Measurements from ENCODE around the gene SPATA31E1. TPM values are rescaled to one million over a fixed set of nuclear protein-coding genes. Genes with fewer than 3 reads are reported as not detected.
"Not testable (repeated sequence)": the region's sequence is repeated elsewhere in the genome, so short reads cannot be mapped to it uniquely, and the experiment has no call there.

The SPATA31E1 gene
- total and polyA plus RNA-seq, 9 donors = not detected

GRCh38 chr9:87891754-87892153 is 9.1 kb downstream of the SPATA31E1 start:
- 100% methylated on average over 2 of the region's 6 CpGs for WGBS (ENCODE audit: insufficient coverage)
- no peaks in the 10 kb centered on the region for H3K4me1 ChIP-seq (ENCODE audit: control insufficient read depth, insufficient read depth, low read length)

DNA sequence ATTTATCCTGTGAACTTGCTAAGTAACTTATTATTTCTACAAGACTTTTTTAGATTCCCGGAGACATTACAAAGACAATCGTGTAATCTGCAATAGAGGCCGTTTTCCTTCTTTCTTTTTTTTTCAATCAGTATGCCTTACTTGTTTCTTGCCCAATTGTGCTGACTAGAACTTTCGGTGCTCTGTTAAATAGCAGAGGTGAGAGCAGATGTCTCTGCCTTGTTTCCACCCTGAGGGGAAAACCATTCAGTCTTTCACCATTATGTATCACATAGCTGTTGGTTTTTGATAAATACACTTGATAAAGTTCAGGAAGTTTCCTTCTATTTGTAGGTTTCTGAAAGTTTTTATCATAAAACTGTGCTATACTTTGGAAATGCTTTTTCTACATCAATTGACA is 10.3 kb downstream of the SPATA31E1 start:
- no peaks in the 10 kb centered on the region for H3K4me1 ChIP-seq (ENCODE audit: control insufficient read depth, insufficient read depth, low read length)
- no CpG with 5 or more reads among the region's 4 CpGs for WGBS (ENCODE audit: insufficient coverage)

More at GRCh38 chr9:87891754-87892153, 9.1 kb downstream of the SPATA31E1 start:
- Histone ChIP-seq H3K9me3 (replicated peaks; ENCODE audit: control insufficient read depth, low read depth, low read length) (no peaks in the 10 kb centered on the region), H3K36me3 (ENCODE audit: control insufficient read depth, insufficient read depth, low read length) (no peaks in the 10 kb centered on the region), H3K27ac (ENCODE audit: low read length) (no peak overlapping the region), H3K27me3 (ENCODE audit: control insufficient read depth, insufficient read depth, low read length) (no peaks in the 10 kb centered on the region), H3K4me3 (ENCODE audit: low read length) (no peak overlapping the region)
- DNase-seq = no peak

DNA sequence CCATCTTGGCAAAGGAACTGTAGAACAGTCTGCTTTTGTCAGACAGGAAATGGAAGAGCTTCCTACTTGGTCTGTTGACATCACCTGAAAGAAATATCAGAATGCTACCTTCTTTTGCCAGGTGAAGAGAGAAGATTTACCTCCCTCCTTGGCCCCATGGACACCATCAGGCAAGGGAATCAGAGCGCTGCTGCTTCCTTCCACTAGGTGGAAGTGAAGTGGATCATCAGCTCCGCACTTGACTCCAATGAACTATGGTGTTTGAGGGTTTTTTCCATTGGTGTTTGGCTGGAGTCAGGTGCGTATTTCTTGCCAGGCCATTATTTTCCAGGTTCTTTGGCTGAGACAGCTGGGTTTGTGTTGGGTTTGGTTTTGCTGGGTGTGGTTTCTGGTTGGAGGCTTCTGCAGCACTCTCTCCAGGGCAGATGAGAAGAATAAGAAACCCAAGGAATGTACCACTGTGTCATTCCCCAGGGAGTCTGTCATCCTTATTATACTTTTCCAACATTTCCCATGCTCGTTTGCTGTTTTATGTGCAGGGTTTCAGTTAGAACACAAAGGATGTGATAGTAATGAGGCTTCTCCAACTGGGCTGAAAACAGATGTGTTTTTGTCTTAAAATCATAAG is 12.4 kb downstream of the SPATA31E1 start:
- DNase-seq = no peak
- H3K27ac ChIP-seq (ENCODE audit: low read length) = no peak overlapping the region
- 100% methylated on average over 2 of the region's 4 CpGs for WGBS (ENCODE audit: insufficient coverage)
- H3K4me1 ChIP-seq (ENCODE audit: control insufficient read depth, insufficient read depth, low read length) = no peaks in the 10 kb centered on the region
- no peaks in the 10 kb centered on the region for H3K36me3 ChIP-seq (ENCODE audit: control insufficient read depth, insufficient read depth, low read length)
- no peak overlapping the region for H3K4me3 ChIP-seq (ENCODE audit: low read length)
- no peaks in the 10 kb centered on the region for H3K9me3 ChIP-seq (replicated peaks; ENCODE audit: control insufficient read depth, low read depth, low read length)
- no peaks in the 10 kb centered on the region for H3K27me3 ChIP-seq (ENCODE audit: control insufficient read depth, insufficient read depth, low read length)

More for the DNA sequence above, 10.3 kb downstream of the SPATA31E1 start:
- Histone ChIP-seq H3K36me3 (ENCODE audit: control insufficient read depth, insufficient read depth, low read length) (no peaks in the 10 kb centered on the region), H3K4me3 (ENCODE audit: low read length) (no peak overlapping the region), H3K27ac (ENCODE audit: low read length) (no peak overlapping the region), H3K27me3 (ENCODE audit: control insufficient read depth, insufficient read depth, low read length) (no peaks in the 10 kb centered on the region), H3K9me3 (replicated peaks; ENCODE audit: control insufficient read depth, low read depth, low read length) (no peaks in the 10 kb centered on the region)
- no peak for DNase-seq

DNA sequence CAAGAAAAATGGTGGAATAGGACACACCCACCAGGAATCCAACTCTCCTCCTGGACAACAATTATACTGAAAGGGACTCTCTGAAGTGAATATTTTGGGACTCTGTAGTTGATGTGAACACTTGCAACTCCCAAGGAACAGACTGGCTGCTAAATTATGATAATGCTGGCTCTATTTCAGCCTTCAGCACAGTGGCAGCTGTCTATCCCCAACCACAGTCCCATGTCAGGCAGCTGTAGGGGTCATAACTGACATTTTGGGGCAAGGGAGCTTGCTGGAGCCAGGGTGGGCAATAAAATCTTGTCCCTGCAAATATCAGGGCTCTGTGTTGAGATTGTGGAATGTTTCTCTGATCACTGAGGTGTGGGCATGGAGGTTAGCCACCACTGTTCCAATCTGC is 14.2 kb downstream of the SPATA31E1 start:
- Histone ChIP-seq H3K27me3 (ENCODE audit: control insufficient read depth, insufficient read depth, low read length) (no peaks in the 10 kb centered on the region), H3K36me3 (ENCODE audit: control insufficient read depth, insufficient read depth, low read length) (no peaks in the 10 kb centered on the region), H3K4me1 (ENCODE audit: control insufficient read depth, insufficient read depth, low read length) (no peaks in the 10 kb centered on the region), H3K27ac (ENCODE audit: low read length) (no peak overlapping the region), H3K4me3 (ENCODE audit: low read length) (no peak overlapping the region), H3K9me3 (replicated peaks; ENCODE audit: control insufficient read depth, low read depth, low read length) (peaks cover under 1% of the 10 kb centered on the region)
- no peak for DNase-seq

DNA sequence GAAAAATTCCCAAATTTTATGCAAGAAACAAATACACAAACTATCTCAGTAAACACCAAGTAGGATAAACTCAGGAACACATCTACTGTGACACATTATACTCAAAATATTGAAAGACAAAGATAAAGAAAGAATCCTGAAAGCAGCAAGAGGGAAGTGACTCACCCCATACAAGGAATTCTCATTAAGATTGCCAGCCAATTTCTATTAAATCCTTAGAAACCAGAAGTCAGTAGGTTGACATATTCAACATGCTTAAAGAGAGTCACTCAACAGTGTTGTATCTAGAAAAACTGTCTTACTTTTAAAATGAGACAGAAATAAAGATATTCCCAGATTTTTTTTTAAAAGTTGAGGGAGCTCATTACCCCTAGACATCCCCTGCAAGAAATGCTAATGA is 15.5 kb downstream of the SPATA31E1 start:
- no peak overlapping the region for H3K4me3 ChIP-seq (ENCODE audit: low read length)
- H3K9me3 ChIP-seq (replicated peaks; ENCODE audit: control insufficient read depth, low read depth, low read length) = peaks cover 6% of the 10 kb centered on the region
- H3K27ac ChIP-seq (ENCODE audit: low read length) = no peak overlapping the region
- no peaks in the 10 kb centered on the region for H3K4me1 ChIP-seq (ENCODE audit: control insufficient read depth, insufficient read depth, low read length)
- no peak for DNase-seq
- no peaks in the 10 kb centered on the region for H3K36me3 ChIP-seq (ENCODE audit: control insufficient read depth, insufficient read depth, low read length)
- no peaks in the 10 kb centered on the region for H3K27me3 ChIP-seq (ENCODE audit: control insufficient read depth, insufficient read depth, low read length)

GRCh38 chr9:87902371-87902770 is 19.7 kb downstream of the SPATA31E1 start:
- H3K4me3 ChIP-seq (ENCODE audit: low read length); H3K9me3 ChIP-seq (replicated peaks; ENCODE audit: control insufficient read depth, low read depth, low read length); H3K4me1 ChIP-seq (ENCODE audit: control insufficient read depth, insufficient read depth, low read length); H3K27ac ChIP-seq (ENCODE audit: low read length); H3K27me3 ChIP-seq (ENCODE audit: control insufficient read depth, insufficient read depth, low read length); DNase-seq; H3K36me3 ChIP-seq (ENCODE audit: control insufficient read depth, insufficient read depth, low read length): not testable (repeated sequence)
- WGBS (ENCODE audit: insufficient coverage) = 90% methylated on average over 10 of the region's 11 CpGs

DNA sequence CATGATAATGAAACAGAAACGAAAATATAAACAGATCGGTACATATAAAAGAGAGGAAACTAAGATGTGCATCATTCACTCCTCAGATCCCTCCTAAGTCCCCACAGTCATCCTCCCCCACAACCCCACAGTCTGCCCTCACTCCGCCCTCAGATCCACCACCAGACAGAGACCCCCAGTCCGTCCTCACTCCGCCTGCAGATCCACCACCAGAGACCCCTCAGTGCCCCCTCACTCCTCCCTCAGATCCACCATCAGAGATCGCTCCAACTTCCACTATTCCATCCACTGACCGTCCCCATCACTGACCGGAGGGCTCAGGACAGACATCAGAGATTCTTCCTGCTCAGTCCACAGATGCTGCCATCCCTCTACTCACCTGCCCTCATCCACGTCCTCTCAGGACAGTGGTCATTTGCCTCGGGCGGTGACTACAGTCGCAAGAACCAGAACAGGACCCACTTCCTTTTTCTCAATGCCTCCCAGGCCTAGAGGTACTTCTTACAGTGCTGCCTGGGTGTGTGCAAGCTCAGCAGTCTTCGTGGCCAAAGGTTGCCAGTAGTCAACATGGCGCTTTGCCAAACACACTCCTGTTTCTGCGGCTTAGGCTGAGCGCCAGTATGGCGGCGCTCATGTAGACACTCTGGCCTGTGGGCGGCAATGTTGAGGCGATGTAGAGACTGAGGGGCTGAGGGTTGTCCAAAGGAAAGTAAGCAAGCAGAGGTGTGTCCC is 26.8 kb downstream of the SPATA31E1 start:
- WGBS (ENCODE audit: insufficient coverage) = 90% methylated on average over 15 of the region's 20 CpGs
- no peaks in the 10 kb centered on the region for H3K4me1 ChIP-seq (ENCODE audit: control insufficient read depth, insufficient read depth, low read length)

DNA sequence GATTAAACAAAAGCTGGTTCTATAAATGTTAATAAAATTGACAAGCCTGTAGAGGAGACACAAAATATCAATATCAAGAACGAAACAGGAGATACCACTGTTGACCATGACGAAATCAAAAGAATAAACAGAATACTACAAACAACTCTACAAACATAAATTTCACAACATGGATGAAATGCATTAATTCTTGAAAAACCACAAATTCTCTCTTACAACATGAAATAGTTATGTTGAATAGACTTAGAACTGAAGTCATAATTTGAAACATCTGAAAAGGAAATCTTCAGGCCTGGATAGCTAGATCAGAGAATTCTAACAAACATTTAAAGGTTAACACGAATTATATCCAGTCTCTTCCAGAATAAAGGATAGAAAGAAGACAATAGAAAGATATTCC is 28.1 kb downstream of the SPATA31E1 start:
- WGBS (ENCODE audit: insufficient coverage) = no CpG with 5 or more reads among the region's 3 CpGs
- Histone ChIP-seq H3K4me1 (ENCODE audit: control insufficient read depth, insufficient read depth, low read length) (no peaks in the 10 kb centered on the region), H3K4me3 (ENCODE audit: low read length) (no peak overlapping the region)

More for the DNA sequence above, 26.8 kb downstream of the SPATA31E1 start:
- Histone ChIP-seq H3K27me3 (ENCODE audit: control insufficient read depth, insufficient read depth, low read length) (no peaks in the 10 kb centered on the region), H3K4me3 (ENCODE audit: low read length) (no peak overlapping the region), H3K9me3 (replicated peaks; ENCODE audit: control insufficient read depth, low read depth, low read length) (no peaks in the 10 kb centered on the region), H3K27ac (ENCODE audit: low read length) (no peak overlapping the region), H3K36me3 (ENCODE audit: control insufficient read depth, insufficient read depth, low read length) (no peaks in the 10 kb centered on the region)
- DNase-seq = no peak

DNA sequence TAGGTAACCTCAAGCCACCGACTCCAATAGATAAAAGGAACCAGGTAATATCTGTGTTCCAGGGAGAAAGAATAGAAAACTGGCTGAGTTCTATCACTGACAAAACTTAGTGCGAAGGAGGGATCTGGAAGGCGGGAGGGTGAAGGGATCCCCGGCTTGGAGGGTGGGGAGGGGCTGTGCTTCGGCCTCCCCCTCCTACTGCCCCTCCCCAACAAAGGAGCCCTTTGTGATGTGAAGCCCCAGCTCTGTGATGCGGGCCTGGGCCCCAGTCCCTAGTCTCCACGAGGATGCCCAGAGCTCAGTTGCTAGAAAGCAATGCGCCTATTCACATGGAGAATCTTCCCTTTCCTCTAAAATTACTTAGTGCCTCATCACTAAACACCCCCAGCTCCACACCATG is 35.0 kb downstream of the SPATA31E1 start, which contains the start of gene SPATA31C1:
SPATA31C1 (plus strand) TSS at position 301 of the 400 bp plus-strand sequence.
- not testable (repeated sequence) for H3K27me3 ChIP-seq (ENCODE audit: control insufficient read depth, insufficient read depth, low read length); DNase-seq; H3K4me3 ChIP-seq (ENCODE audit: low read length); H3K9me3 ChIP-seq (replicated peaks; ENCODE audit: control insufficient read depth, low read depth, low read length); H3K36me3 ChIP-seq (ENCODE audit: control insufficient read depth, insufficient read depth, low read length); H3K27ac ChIP-seq (ENCODE audit: low read length); H3K4me1 ChIP-seq (ENCODE audit: control insufficient read depth, insufficient read depth, low read length)
- no CpG with 5 or more reads among the region's 8 CpGs for WGBS (ENCODE audit: insufficient coverage)

More for the DNA sequence above, 28.1 kb downstream of the SPATA31E1 start:
- H3K27ac ChIP-seq (ENCODE audit: low read length) = no peak overlapping the region
- DNase-seq = no peak
- H3K27me3 ChIP-seq (ENCODE audit: control insufficient read depth, insufficient read depth, low read length) = no peaks in the 10 kb centered on the region
- H3K36me3 ChIP-seq (ENCODE audit: control insufficient read depth, insufficient read depth, low read length) = no peaks in the 10 kb centered on the region
- H3K9me3 ChIP-seq (replicated peaks; ENCODE audit: control insufficient read depth, low read depth, low read length) = no peaks in the 10 kb centered on the region

- not testable (repeated sequence) for H3K9me3 ChIP-seq (replicated peaks; ENCODE audit: control insufficient read depth, low read depth, low read length); H3K4me1 ChIP-seq (ENCODE audit: control insufficient read depth, insufficient read depth, low read length); DNase-seq; H3K36me3 ChIP-seq (ENCODE audit: control insufficient read depth, insufficient read depth, low read length); H3K27me3 ChIP-seq (ENCODE audit: control insufficient read depth, insufficient read depth, low read length); H3K27ac ChIP-seq (ENCODE audit: low read length); H3K4me3 ChIP-seq (ENCODE audit: low read length)
- no CpG with 5 or more reads among the region's 13 CpGs for whole genome bisulfite sequencing (ENCODE audit: insufficient coverage)
These were observed 36.3 kb downstream of the SPATA31E1 start for GRCh38 chr9:87919013-87919412.

Data from muscle of leg (tissue), 11 donors.